Stimulated activated CD8-positive, alpha-beta memory T cell treated with anti-CD3 and anti-CD28 coated beads, Interleukin-12 subunit alpha, Interleukin-12 subunit beta, amount 100 ng/mL, for 4 hours (primary cell): ENCODE results near the gene GPER1.
"Not testable (repeated sequence)": the region's sequence is repeated elsewhere in the genome, so short reads cannot be mapped to it uniquely, and the experiment has no call there.

ENCODE experiments used
- DNase-seq: peaks from one replicate; pipeline ENCODE4 v3.0.0-alpha.2; 2020; ENCODE audit warnings: low read depth

Gene GPER1

DNA sequence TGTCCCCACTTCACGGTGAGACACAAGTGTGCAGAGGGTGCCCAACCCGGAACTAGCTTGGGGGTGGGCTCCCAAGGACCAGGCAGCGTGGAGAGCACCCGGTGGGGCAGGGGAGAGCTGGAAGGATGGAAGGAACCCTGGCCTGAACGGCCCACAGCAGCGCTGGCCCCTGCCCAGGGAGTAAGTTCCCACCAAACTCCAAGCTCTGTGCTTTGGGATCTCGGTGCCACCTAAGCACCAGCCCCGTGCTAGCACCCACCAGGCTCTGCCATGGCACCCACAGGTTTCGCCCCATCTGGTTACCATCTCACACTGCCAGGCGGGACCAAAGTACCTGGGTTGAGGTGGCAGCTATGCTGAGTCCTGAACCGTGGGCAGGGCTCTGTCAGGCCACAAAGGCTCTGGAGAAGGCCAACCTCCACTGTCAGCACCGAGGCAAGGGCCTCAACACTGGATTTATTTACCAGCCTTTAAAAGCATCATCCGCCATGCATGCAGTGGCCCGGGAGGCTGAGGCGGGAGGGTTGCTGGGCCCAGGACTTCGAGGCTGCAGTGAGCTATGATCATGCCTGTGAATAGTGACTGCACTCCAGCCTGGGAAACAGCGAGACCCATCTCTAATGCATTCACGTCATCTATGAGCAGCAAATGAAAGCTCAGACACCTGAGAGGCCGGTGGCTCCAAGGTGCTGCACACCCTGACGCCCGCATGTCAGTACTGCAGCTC, 16.0 kb downstream of the GPER1 start:
- no peak for DNase-seq

DNA sequence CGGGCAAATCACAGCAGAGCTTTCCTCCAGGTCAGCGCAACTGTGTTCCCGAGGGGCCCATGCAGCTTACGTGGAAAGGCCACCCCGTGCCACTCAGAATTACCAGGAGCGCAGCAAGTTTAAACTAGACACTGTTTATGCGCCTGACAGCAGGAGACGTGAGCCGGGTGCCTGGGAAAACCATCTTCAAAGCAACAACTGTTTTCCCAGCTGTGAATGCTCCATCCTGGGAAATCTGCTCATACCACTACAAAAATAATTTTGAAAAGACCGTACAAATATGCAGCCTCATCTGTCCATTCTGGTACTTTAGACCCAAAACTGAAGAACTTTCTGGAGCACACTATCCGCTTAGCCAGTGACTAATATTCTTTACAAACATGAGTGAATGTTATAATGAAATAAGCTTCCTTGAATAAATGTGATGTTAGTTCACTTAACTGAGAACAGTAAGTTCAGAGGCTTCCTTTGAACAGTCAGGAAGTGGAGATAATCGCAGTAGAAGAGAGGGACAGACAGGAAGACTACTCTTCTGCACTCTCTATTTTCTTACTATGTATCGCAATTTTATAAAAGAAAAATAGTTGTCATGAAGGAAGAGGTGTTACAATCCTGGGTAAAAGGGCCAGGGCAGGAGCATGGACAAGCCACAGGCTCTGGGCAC, 16.7 kb downstream of the GPER1 start:
- DNase-seq, result no peak

DNA sequence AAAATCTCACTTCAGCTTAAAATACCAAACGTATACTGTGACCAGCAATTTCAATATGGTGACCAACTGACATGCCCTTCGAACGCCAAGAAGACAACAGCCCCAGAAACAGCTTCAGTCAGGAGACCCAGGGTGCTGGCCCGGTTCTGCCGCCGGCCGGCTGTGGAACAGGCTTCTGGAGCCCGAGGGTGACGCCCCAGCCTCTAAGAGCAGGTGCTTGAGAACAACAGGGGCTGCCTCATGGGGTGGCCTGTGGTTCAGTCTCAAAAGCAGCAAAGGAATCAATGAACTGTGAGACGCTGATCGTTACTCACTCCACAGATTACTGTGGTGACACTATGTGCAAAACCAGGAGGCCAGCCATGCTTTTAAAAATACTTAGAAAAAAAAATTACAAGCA, 17.3 kb downstream of the GPER1 start:
- no peak for DNase-seq

DNA sequence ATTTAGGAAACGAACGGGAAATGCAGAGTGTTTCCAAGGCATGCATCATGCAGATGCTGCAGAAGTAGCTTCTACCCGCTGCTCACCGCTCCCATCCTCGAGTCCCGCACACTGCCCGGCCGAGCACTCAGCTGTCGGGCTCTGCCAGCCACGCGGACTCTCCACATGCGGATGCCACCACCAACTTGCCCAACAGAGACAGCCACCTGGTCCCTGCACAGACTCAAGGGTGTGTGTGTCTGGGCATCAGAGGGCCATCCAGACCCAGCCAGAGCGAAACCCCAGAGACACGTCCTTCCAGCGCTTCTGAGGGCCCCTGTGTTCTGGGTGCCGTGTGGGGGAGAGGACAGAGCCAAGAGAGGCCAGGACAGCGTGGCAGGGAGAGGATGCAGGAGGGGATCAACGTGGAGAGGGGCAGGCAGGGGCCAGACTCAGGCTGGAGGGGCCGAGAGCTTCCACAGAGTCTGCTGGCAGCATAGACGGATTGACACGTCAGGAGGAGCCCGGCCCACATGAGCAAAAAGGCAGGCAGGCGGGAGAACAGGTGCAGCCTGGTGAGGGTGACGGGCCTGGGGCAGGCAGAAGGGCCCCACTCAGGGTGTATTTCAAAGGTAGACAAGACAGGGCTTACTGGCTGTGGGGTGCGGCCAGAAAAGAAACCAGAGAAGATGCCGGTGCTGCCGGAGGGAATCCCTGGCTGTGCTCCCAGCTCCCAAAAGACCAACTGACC, 18.3 kb downstream of the GPER1 start:
- DNase-seq, result no peak

DNA sequence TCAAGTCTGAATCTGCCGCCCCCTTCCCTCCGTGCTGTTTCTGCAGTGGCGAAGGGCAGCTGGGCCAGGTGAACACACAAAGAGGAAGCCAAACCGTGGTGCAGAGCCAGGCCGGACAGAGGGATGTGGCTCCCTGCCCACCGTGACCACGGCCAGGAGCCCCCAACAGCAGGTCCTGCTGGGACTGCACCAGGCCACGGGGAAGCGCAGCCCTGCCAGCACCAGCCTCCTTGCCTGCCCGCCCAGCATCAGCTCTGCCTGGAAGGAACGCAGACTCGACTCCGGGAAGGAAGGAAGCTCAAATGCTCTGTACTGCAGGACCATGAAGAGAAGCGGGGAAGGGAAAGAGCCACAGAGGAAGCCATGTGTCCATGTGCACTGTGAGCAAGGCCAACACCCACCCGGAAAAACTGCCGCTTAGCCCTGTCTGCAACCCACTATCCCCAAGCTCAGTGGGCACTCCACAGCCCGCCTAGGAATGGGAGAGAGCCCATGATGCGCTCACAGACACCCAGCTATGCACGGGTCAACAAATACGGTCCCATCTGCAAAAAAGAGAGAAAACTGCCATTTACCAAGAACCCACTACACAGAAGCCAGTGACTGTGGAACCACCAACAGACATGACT, 19.0 kb downstream of the GPER1 start:
- no peak for DNase-seq

DNA sequence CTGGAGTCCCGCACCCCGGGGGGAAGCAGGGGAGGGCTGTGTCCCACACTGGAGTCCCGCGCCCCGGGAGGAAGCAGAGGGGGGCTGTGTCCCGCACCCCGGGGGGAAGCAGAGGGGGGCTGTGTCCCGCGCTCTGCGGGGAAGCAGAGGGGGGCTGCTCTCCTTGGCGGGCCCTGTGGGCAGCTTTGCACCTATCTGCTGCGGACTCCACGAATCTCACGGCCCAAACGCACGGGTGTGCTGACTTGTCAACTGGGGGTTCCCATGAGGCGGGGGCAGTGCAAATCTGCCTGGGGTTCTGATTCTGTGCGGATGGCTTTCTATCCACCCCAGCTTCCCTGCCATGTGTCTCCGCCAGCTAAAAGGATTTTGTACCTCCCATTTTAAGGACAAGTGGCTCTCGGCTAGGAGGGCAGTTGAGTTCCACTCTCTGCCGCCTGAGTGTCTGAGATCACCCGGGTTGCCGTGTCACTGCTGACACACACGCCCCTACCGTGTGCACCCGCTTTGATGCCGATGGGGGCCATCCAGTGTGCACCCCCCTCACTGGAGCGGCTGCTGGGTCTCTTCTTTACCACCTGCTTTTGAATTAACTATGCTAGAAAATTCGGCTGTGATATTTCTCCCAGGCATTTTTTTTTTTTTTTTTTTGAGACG, 20.5 kb downstream of the GPER1 start:
- DNase-seq, result no peak

DNA sequence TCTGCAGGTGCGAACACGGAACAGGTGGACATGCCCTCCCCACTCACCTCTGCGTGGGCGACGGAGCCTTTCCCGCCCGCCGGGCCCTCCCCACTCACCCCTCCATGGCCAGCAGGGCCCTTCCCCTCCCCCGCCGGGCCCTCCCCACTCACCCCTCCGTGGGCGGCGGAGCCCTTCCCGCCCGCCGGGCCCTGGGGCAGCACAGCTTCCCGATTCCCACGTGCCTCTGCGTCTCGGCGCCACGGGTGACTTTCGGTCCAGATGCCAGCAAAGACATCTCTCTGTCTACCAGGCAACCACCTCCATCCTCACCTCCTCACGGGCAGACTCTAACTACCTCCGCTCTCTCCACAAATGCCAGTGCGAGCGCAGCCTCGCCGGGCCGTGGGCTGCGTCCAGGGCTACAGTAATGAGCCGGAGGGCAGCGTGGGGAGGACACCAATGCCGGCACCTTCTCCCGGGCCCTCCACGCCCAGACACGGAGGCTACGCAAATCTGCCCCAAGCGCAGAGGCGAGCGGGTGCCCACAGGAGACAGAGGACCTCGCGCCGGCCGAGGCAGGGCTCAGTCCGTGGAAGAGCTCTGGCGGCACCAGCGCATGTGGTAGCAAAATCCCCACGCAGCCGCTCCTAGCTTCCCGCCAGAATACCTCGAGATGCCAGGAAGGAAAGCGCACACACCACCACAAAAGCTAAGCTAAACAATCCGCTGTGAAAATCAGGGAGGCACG, 21.8 kb downstream of the GPER1 start:
- no peak for DNase-seq

DNA sequence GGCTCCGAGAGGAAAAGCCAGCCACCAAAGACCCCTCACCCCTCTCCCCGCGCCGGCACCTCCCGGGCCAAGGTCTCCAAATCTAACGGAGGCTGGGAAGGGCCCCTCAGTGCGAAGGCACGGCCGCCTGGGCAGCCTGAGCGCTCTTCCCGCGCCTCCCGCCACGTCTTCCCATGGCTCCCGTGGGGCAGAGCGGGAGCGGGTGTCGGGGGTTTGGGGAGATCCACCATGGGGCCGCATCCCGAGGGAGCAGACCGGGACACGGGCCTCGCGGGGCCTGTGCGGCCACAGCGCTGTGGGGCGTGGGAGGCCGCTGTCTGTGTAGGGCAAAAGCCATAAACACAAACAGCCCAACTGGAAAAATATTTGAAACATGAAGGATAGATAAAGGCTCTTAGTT, 22.4 kb downstream of the GPER1 start:
- DNase-seq, result no peak

DNA sequence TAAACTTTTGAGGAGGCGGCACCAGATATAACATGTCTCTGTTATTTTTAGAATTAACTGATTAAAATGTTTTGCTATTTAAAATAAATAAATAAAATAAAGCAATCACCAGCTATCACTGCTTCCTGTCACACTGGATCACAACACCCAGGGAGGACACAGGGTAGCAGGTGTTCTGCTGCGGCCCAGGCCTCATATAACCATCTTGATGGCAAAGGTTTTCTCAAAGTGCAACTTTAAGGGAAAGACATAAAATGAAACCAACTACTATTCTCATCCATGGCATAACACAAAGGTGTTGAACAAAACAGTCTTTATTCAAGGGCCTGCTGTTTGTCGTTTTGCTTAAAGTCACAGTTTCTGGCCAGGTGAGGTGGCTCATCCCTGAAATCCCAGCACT, 23.2 kb downstream of the GPER1 start:
- DNase-seq, result no peak

DNA sequence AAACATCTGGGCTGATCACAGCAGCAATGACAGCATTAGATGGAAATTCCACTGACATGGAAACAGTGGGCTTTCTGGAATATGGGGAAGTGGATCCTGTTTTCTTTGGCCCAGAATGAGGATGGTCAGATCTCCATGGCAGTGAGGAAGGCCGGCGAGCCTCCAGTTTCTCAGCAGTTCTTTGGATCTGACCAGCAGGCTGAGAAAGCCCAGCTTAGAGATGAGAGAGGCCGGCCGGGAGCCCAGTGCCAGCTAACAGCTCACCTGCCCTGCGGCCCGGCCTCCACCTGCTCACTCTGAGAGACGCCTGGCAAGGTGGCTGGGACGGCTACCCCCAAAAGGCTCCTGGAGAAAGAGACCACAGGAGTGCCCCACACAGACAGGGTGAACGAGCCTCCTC, 24.2 kb downstream of the GPER1 start:
- DNase-seq, result no peak

DNA sequence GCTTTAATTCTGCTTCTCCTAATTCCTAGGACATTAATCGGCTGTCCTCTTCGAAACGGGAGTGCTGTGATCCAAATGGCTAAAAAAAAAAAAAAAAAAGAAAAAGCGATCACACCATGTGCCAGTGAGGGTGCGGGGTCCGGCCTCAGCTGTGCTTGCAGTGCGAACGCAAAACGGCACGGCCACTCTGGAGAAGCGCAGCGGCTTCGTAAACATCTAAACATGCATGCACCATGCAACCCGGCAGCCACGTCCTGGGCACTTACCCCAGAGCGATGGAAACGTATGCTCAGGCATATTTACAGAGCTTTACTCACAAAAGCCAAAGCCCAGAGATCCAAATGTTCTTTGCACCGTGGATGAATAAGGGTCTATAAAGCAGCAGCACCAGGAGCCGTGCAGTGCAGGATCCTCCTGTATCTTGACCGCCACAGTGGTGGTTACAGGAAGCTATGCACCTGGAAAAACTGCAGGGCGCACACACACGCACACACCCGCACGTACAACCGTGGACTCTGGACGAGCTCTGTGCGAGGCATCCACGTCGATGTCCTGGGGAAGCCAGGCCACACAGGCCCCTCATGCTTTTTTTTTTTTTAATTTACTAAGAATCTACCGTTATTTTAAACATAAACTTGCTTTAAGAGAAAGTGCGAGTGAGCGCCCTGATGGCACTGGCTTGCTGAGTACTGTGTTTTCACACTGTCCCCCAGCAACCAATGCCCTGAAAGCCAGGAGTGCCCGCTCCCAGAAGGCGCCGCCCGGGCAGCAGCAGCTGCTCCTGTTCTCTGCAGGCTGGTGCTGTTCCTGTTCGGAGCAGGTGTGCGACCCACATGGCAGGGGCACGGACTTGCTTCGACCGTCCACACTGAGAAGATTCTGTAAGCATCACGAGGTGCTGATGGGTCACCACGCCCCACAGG, 25.0 kb downstream of the GPER1 start:
- DNase-seq, result no peak

DNA sequence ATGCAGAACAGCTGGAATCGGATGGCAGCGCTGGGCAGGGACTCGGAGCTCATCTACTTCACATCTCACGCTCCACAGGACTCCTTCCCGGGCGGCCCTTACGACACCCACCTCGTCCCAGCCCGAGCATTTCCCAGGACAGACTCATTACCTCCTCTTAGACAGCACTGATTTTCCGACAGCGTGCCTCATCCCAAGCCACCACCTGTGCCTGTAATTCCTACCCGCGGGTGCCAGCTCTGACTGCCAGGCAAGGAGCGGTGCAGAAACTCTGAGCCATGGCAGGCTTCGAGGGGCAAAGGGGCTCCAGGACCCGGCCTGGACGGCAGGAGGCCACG, 25.6 kb downstream of the GPER1 start:
- DNase-seq, result no peak

DNA sequence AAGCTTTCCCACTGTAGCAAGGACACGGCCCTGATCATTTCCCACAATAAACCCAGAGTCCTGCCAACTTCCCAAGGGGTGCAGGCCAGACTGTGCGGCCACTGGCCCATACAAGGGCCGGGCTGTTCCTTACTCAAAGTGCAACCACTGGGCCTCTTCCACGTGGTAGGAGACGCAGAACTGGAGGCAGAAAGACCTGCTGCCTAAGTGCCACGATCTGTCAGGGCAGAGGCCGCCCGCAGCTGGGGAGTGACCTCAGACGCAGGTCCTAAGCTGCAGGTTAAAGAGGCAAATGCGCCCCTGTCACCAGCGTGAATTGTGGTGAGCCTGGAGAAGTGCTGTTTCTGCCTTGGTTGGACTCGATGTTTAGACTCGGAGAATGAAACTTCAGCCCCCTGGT, 26.2 kb downstream of the GPER1 start:
- no peak for DNase-seq

DNA sequence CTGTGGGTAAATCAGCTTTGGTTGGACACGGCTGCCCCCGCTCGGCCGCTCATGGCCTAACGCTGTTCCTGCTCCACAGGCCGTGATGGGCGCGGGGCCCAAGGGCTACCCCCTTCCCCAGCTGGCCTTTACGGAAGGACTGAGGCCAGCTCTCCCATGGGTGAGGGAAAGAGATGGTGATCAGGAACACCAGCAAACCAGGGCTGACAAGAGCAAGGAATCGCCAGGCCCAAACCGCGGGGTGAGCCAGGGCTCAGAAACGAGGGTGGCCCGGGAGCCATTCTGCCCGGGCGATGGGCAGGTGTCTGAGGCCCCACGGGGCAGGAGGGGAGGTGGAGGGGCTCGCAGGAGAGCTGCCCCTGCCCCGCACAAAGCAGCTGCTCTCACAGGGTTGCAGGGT, 26.6 kb downstream of the GPER1 start:
- DNase-seq, result no peak

DNA sequence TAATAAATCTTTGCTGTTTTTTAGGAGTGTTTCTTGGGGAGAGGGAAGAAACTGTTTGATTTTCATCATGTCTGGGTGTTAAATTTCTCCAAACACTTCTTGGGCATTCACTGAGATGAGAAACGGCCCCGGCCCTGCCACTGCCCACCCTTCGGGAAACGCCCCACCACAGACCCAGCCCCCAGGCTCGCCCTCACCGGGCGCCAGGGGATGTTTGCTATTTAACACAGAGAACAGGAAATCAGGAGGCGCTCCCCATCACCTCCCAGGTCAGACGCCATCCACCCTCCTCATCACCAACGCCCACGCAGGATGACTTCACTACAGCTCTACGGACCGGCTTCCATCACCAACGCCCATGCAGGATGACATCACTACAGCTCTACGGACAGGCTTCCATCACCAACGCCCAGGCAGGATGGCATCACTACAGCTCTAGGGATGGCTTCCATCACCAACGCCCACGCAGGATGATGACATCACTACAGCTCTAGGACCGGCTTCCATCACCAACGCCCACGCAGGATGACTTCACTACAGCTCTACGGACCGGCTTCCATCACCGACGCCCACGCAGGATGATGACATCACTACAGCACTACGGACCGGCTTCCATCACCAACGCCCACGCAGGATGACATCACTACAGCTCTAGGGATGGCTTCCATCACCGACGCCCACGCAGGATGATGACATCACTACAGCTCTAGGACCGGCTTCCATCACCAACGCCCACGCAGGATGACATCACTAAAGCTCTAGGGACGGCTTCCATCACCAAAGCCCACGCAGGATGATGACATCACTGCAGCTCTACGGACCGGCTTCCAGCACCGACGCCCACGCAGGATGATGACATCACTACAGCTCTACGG, 27.5 kb downstream of the GPER1 start:
- DNase-seq, result not testable (repeated sequence)

DNA sequence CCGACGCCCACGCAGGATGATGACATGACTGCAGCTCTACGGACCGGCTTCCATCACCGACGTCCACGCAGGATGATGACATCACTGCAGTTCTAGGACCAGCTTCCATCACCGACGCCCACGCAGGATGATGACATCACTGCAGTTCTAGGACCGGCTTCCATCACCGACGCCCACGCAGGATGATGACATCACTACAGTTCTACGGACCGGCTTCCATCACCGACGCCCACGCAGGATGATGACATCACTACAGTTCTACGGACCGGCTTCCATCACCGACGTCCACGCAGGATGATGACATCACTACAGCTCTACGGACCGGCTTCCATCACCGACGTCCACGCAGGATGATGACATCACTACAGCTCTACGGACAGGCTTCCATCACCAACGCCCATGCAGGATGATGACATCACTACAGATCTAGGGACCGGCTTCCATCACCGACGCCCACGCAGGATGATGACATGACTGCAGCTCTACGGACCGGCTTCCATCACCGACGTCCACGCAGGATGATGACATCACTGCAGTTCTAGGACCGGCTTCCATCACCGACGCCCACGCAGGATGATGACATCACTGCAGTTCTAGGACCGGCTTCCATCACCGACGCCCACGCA, 28.6 kb downstream of the GPER1 start:
- DNase-seq, result not testable (repeated sequence)

DNA sequence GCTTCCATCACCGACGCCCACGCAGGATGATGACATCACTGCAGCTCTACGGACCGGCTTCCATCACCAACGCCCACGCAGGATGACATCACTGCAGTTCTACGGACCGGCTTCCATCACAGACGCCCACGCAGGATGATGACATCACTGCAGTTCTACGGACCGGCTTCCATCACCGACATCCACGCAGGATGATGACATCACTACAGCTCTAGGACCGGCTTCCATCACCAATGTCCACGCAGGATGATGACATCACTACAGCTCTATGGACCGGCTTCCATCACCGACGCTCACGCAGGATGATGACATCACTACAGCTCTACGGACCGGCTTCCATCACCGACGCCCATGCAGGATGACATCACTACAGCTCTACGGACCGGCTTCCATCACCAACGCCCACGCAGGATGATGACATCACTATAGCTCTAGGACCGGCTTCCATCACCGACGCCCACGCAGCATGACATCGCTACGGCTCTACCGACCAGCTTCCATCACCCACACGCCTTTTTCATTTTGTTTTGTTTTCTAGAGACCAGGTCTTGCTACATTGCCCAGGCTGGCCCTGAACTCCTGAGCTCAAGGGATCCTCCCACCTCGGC, 29.5 kb downstream of the GPER1 start:
- no peak for DNase-seq

DNA sequence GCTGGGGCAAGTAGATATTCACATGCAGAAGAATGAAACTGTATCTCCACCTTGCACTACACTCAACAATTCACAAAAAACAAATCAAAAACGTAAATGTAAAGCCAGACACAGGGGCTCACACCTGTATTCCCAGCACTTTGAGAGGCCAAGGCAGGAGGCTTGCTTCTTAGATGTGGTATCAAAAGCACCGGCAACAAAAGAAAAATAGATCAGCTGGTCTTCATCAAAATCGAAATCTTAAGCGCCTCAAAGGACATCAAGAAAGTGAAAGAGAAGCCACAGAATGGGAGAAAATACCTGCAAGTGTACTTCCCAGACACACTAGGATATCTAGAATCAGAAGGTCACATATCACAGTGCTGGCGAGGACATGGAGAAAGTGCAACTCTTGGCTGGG, 31.3 kb downstream of the GPER1 start:
- no peak for DNase-seq

DNA sequence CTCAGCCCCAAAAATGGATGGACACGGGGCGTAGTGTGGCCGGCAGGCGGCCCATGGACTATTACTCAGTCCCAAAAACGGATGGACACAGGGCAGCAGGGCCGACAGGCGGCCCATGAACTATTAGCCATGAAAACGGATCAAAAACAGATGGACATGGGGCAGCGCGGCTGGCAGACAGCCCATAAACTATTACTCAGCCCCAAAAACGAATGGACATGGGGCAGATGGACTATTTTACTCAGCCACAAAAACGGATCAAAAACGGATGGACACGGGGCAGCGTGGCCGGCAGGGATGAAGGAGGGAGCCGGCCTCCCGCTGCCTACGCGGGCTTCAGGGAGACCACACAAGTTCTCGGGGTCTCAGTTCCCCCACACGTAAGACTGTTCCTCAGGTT, 32.9 kb downstream of the GPER1 start:
- DNase-seq, result no peak
